CD4-positive, alpha-beta T cell (primary cell): ENCODE results near the gene ADAMTS12. TPM values are rescaled to one million over a fixed set of nuclear protein-coding genes. Genes with fewer than 3 reads are reported as not detected.

Experiments
- ATAC-seq: fragments of 200-7000 bp; cut with Tn5 transposase; one replicate; pipeline ENCODE4 v1.10.0; 2022; ENCODE audit warnings: mild to moderate bottlenecking; ENCODE audit not compliant: poor library complexity
- CTCF ChIA-PET: fragments of 350-600 bp; sonication (Branson Sonifier 250); formaldehyde crosslinking; loops from one replicate; lab custom pipeline; 2021; ENCODE audit warnings: antibody characterized with exemption, inconsistent platforms; lab: Charles Lee
- POLR2A ChIA-PET: fragments of 350-600 bp; sonication (Branson Sonifier 250); formaldehyde crosslinking; loops from one replicate; lab custom pipeline; 2021; ENCODE audit warnings: antibody characterized with exemption, inconsistent platforms; lab: Charles Lee
- DNase-seq, 14 experiments: peaks; one replicate each; pipeline ENCODE4 v3.0.0-alpha.2; 2013 to 2020; ENCODE audit warnings: mixed read lengths in 2 of 14
- H3K27ac ChIP-seq, 2 donors: one replicate each; pipeline versions ENCODE4 v1.5.1 to v1.7.0; 2013; ENCODE audit warnings: low read length in 2 of 2, low read depth in 1 of 2, mild to moderate bottlenecking in 1 of 2
- H3K27me3 ChIP-seq, 2 experiments: 1 replicate in 1 of 2; 2 replicates in 1 of 2; pipeline versions ENCODE4 v1.6.1 to v1.7.0; 2013; ENCODE audit warnings: low read length in 2 of 2, control low read depth in 1 of 2, mild to moderate bottlenecking in 1 of 2, moderate library complexity in 1 of 2; ENCODE audit not compliant: insufficient read depth in 2 of 2, control insufficient read depth in 1 of 2
- H3K36me3 ChIP-seq: one replicate; pipeline ENCODE4 v1.6.1; 2013; ENCODE audit warnings: low read length, control low read depth; ENCODE audit not compliant: insufficient read depth
- H3K4me1 ChIP-seq: one replicate; pipeline ENCODE4 v1.6.1; 2013; ENCODE audit warnings: low read length, control low read depth; ENCODE audit not compliant: insufficient read depth
- H3K4me3 ChIP-seq: one replicate; pipeline ENCODE4 v1.5.1; 2013; ENCODE audit warnings: mild to moderate bottlenecking, low read length, moderate library complexity
- H3K9me3 ChIP-seq, 2 experiments: 1 replicate in 1 of 2; 2 replicates in 1 of 2; pipeline versions ENCODE4 v1.6.1 to v1.7.0; 2013; ENCODE audit warnings: low read length in 2 of 2, mild to moderate bottlenecking in 2 of 2, control low read depth in 1 of 2, moderate library complexity in 1 of 2; ENCODE audit not compliant: control insufficient read depth in 1 of 2, insufficient read depth in 1 of 2
- H3K27ac Mint-ChIP-seq: one replicate; pipeline ENCODE4 v1.8.0; 2020; ENCODE audit warnings: mixed read lengths
- H3K27me3 Mint-ChIP-seq: one replicate; pipeline ENCODE4 v1.8.0; 2021; ENCODE audit warnings: mixed read lengths
- H3K36me3 Mint-ChIP-seq: one replicate; pipeline ENCODE4 v1.8.0; 2021; ENCODE audit warnings: low read depth, mixed read lengths
- H3K4me1 Mint-ChIP-seq: one replicate; pipeline ENCODE4 v1.8.0; 2021; ENCODE audit warnings: low read depth, mixed read lengths
- H3K4me3 Mint-ChIP-seq: one replicate; pipeline ENCODE4 v1.8.0; 2020; ENCODE audit warnings: mild to moderate bottlenecking, mixed read lengths
- H3K9me3 Mint-ChIP-seq: one replicate; pipeline ENCODE4 v1.8.0; 2020; ENCODE audit warnings: mixed read lengths
- CTCF ChIP-seq: fragments of 200-600 bp; IDR thresholded peaks from one replicate; pipeline ENCODE4 v1.8.0; 2022; ENCODE audit warnings: antibody characterized with exemption, mild to moderate bottlenecking
- intact Hi-C, 2 experiments: fragments of 100-400 bp; cut with DNase I in 1 of 2; cut with micrococcal nuclease in 1 of 2; formaldehyde crosslinking; loops; one replicate each; pipeline versions ENCODE4 v1.15.1 to v1.9.0; 2023 to 2025; cut with DNase I, micrococcal nuclease
- total RNA-seq, 174 experiments: library from RNA in 2 of 174; stranded (reverse) in 2 of 174; gene quantifications; one replicate each; pipeline ENCODE4 v1.2.3 and lab custom pipeline; 2021 to 2026

Gene ADAMTS12
- total RNA-seq, 2 experiments from 2014 or later, result 0.06 TPM; not detected in 1

DNA sequence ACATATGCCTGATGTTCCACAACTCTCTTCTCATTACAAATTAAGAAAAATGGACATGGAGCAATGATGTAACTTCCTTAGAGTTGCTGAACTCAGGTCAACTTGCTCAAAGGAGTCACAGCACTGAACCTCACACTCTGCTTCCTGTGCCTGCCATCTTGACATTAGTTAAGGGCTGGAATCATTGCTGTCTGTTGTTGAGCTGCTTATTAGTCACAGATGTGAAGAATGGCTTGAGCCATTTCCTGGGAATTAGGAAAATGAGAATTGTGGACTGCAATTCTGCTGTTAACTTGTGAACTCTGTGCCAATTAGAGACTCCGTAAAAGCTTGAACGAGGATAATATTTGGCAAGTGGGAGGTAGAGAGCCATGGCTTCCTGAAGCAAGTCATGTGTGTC, 212.0 kb downstream of the ADAMTS12 start:
- Histone ChIP-seq H3K4me1 (no peaks in the 10 kb centered on the region), H3K4me3 (no peak overlapping the region), H3K9me3 (no peaks in the 10 kb centered on the region), H3K36me3 (no peaks in the 10 kb centered on the region), H3K27ac (no peak overlapping the region), H3K27me3 (no peaks in the 10 kb centered on the region)
- no peaks in the 10 kb centered on the region for H3K36me3 Mint-ChIP-seq
- DNase-seq (no peak), ATAC-seq (no peak)
- POLR2A ChIA-PET, result no interaction called here
- no peaks in the 10 kb centered on the region for H3K9me3 Mint-ChIP-seq
- H3K27ac Mint-ChIP-seq, result no peak overlapping the region
- no peak for TF ChIP-seq CTCF
- H3K4me1 Mint-ChIP-seq, result no peaks in the 10 kb centered on the region
- H3K4me3 Mint-ChIP-seq, result no peak overlapping the region
- intact Hi-C loops, result no loop called here
- CTCF ChIA-PET, result no interaction called here
- H3K27me3 Mint-ChIP-seq, result peaks cover 11% of the 10 kb centered on the region

GRCh38 chr5:33675958-33676464, 215.8 kb downstream of the ADAMTS12 start:
- POLR2A ChIA-PET, result no interaction called here

GRCh38 chr5:33671700-33672291, 220.0 kb downstream of the ADAMTS12 start:
- H3K27ac ChIP-seq, result no peak overlapping the region
- DNase-seq (no peak), ATAC-seq (no peak)
- Mint-ChIP-seq H3K4me1 (no peaks in the 10 kb centered on the region), H3K27ac (no peak overlapping the region), H3K9me3 (no peaks in the 10 kb centered on the region), H3K4me3 (no peak overlapping the region), H3K27me3 (no peaks in the 10 kb centered on the region), H3K36me3 (no peaks in the 10 kb centered on the region)
- intact Hi-C loops, result no loop called here
- ChIA-PET POLR2A (no interaction called here), CTCF (no interaction called here)
- no peaks in the 10 kb centered on the region for H3K9me3 ChIP-seq
- no peak overlapping the region for H3K4me3 ChIP-seq
- no peaks in the 10 kb centered on the region for H3K4me1 ChIP-seq
- no peaks in the 10 kb centered on the region for H3K36me3 ChIP-seq
- no peak for TF ChIP-seq CTCF
- H3K27me3 ChIP-seq, result no peaks in the 10 kb centered on the region

More at GRCh38 chr5:33675958-33676464, 215.8 kb downstream of the ADAMTS12 start:
- no peak for ATAC-seq
- no peaks in the 10 kb centered on the region for H3K9me3 ChIP-seq
- H3K4me3 ChIP-seq, result no peak overlapping the region
- Mint-ChIP-seq H3K4me1 (no peaks in the 10 kb centered on the region), H3K27ac (no peak overlapping the region), H3K4me3 (no peak overlapping the region), H3K27me3 (no peaks in the 10 kb centered on the region), H3K9me3 (no peaks in the 10 kb centered on the region), H3K36me3 (no peaks in the 10 kb centered on the region)
- H3K4me1 ChIP-seq, result no peaks in the 10 kb centered on the region
- H3K27ac ChIP-seq, result no peak overlapping the region
- DNase-seq, result no peak
- CTCF ChIA-PET, result interaction anchor here (0.7 kb wide), 1 partner anchor 35 kb away, joined by 4 read pairs; no protein-coding TSS in a partner anchor
- intact Hi-C loops, result no loop called here
- TF ChIP-seq CTCF, result no peak
- no peaks in the 10 kb centered on the region for H3K36me3 ChIP-seq
- H3K27me3 ChIP-seq, result no peaks in the 10 kb centered on the region
